Measurements from ENCODE around the gene KCNG3. TPM values are rescaled to one million over a fixed set of nuclear protein-coding genes. Genes with fewer than 3 reads are reported as not detected.

The KCNG3 gene
- total RNA-seq, 1 experiment from 2014 or later: 1.5 TPM

DNA sequence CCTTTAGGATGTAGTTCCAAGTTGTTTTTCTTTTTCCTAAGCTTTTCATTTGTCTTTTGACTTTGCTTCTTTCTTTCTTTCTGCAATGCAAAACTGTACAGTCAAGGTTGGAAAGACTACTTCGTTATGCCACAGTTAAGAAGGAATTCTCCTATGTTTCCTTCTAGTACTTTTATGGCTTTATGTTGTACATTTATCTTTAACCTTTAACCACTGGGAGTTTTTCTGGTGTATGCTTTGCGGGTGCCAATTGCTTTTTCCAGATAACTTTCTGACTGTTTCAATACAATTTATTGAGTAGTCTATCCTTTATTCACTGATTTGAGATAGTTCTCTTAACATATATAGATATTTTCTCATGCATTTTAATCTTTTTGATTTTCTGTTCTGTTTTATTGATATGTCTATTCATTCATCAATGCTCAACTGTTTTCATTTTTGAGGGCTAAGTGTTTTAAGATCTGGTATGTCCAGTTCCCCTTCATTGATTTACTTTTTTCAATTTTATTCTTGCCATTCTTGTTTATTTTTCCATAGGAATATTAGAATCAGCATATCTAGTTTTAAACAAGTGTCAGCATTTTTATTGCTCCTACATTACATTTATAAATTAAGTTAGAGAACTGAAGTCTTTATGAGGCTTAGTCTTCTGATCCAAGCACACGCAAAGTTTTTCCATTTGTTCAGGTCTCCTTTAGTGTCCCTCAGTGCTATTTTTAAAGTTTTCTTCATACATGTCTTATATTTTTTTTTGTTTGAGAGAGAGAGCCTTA lies 82.9 kb downstream of the KCNG3 start:
- Histone ChIP-seq H3K9ac (ENCODE audit: low read length) (no peak overlapping the region), H3K9me3 (ENCODE audit: control insufficient read depth in 1 of 2, insufficient read depth in 1 of 2, low read depth in 1 of 2, low read length in 2 of 2) (peaks cover 5 to 9% of the 10 kb centered on the region in 2 experiments; a peak in 2 of 4 replicates), H3K27ac (ENCODE audit: low read depth, low read length) (no peak overlapping the region), H4K20me1 (ENCODE audit: insufficient read depth) (no peaks in the 10 kb centered on the region), H3K36me3 (ENCODE audit: control insufficient read depth in 1 of 2, insufficient read depth in 2 of 2, low read length in 2 of 2) (no peaks in the 10 kb centered on the region), H3K27me3 (ENCODE audit: insufficient read depth, low read length) (no peaks in the 10 kb centered on the region), H3K79me2 (ENCODE audit: insufficient read depth, low read length) (no peaks in the 10 kb centered on the region), H2AFZ (ENCODE audit: low read depth, low read length, poor library complexity, severe bottlenecking) (no peak overlapping the region), H3K4me1 (ENCODE audit: control insufficient read depth in 1 of 2, insufficient read depth in 2 of 2, low read length in 2 of 2) (no peaks in the 10 kb centered on the region), H3K9me2 (ENCODE audit: insufficient read depth) (no peaks in the 10 kb centered on the region), H3K4me3 (replicated peaks in 1 of 2; ENCODE audit: low read depth in 1 of 2, low read length in 2 of 2) (no peak overlapping the region), H3K4me2 (ENCODE audit: low read length) (no peak overlapping the region)
- ChIA-PET RAD21 (ENCODE audit: low non-redundant PET in 1 of 2, low total read pairs in 2 of 2, uncharacterized antibody in 2 of 2, unreplicated experiment in 2 of 2) (no interaction called here), POLR2A (no interaction called here), CTCF (no interaction called here)
- BruUV-seq (replicated peaks): no TSS peak
- DNase-seq (ENCODE audit: low read depth, low spot score) (no peak), ATAC-seq (no peak)
- intact Hi-C loops (cut with micrococcal nuclease): no loop called here
- TF ChIP-seq, protein P1, sequence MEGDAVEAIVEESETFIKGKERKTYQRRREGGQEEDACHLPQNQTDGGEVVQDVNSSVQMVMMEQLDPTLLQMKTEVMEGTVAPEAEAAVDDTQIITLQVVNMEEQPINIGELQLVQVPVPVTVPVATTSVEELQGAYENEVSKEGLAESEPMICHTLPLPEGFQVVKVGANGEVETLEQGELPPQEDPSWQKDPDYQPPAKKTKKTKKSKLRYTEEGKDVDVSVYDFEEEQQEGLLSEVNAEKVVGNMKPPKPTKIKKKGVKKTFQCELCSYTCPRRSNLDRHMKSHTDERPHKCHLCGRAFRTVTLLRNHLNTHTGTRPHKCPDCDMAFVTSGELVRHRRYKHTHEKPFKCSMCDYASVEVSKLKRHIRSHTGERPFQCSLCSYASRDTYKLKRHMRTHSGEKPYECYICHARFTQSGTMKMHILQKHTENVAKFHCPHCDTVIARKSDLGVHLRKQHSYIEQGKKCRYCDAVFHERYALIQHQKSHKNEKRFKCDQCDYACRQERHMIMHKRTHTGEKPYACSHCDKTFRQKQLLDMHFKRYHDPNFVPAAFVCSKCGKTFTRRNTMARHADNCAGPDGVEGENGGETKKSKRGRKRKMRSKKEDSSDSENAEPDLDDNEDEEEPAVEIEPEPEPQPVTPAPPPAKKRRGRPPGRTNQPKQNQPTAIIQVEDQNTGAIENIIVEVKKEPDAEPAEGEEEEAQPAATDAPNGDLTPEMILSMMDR (IDR thresholded peaks at IDR 0.05 in 2 of 3, conservative IDR thresholded peaks at IDR 0.05 in 1 of 3; ENCODE audit: borderline replicate concordance in 1 of 3, insufficient read depth in 1 of 3, low read depth in 2 of 3, low read length in 2 of 3): no peak
- no peak for TF ChIP-seq EZH2phosphoT487 (IDR thresholded peaks at IDR 0.05; ENCODE audit: borderline replicate concordance)
- TF ChIP-seq ELF1 (IDR thresholded peaks at IDR 0.05; ENCODE audit: borderline replicate concordance, low read depth): no peak
- TF ChIP-seq EGR1 (IDR thresholded peaks at IDR 0.05; ENCODE audit: low read depth): no peak
- no peak for TF ChIP-seq SRF (IDR thresholded peaks at IDR 0.05; ENCODE audit: low read depth)
- no peak for TF ChIP-seq ZNF274 (IDR thresholded peaks at IDR 0.05; ENCODE audit: low read depth, low read length)
- TF ChIP-seq, protein P2, sequence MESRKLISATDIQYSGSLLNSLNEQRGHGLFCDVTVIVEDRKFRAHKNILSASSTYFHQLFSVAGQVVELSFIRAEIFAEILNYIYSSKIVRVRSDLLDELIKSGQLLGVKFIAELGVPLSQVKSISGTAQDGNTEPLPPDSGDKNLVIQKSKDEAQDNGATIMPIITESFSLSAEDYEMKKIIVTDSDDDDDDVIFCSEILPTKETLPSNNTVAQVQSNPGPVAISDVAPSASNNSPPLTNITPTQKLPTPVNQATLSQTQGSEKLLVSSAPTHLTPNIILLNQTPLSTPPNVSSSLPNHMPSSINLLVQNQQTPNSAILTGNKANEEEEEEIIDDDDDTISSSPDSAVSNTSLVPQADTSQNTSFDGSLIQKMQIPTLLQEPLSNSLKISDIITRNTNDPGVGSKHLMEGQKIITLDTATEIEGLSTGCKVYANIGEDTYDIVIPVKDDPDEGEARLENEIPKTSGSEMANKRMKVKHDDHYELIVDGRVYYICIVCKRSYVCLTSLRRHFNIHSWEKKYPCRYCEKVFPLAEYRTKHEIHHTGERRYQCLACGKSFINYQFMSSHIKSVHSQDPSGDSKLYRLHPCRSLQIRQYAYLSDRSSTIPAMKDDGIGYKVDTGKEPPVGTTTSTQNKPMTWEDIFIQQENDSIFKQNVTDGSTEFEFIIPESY (IDR thresholded peaks at IDR 0.05; ENCODE audit: extremely low read depth, insufficient replicate concordance, low read length): no peak
- TF ChIP-seq CEBPB (IDR thresholded peaks at IDR 0.05; ENCODE audit: low read depth): no peak
- no peak for TF ChIP-seq SIN3A (IDR thresholded peaks at IDR 0.05; ENCODE audit: low read depth)
- no peak for TF ChIP-seq YY1 (IDR thresholded peaks at IDR 0.05; ENCODE audit: extremely low read depth, insufficient replicate concordance, low read depth, low read length)

Data from HCT116 (cell line).